ENCODE measurements around the gene TMCC1.
"Not testable (repeated sequence)": the region's sequence is repeated elsewhere in the genome, so short reads cannot be mapped to it uniquely, and the experiment has no call there.

The TMCC1 gene

DNA sequence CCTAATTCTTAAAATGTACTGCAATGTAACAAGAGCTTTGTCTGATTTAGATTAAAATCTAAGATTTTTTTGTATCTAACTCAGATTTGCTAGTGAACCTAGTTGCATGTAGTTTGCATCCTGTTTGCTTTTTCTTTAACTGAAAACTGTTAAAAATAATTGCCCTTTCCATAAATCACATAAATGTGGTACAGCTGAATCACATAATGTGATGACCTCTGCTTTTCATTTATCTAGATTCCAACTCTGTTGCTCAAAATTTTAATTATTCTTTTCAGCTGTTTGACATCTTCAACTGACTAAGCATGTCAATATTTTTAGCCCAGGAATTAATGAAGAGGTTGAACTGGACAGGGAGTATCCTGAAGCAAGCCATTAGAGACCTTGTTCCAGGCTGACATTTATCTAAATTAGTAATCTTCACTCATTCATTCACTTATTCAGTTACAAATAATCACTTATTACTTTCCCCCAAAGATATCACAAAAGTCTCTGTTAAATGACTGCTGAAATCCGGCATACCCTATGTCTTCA, 185.1 kb downstream of the TMCC1 start:
- no peak for DNase-seq (ENCODE audit: low spot score in 2 of 2)
- Mint-ChIP-seq H3K4me1 (peaks cover 5% of the 10 kb centered on the region), H3K9me3 (no peaks in the 10 kb centered on the region), H3K36me3 (no peaks in the 10 kb centered on the region), H3K27ac (no peak overlapping the region), H3K4me3 (no peak overlapping the region)
- ATAC-seq = no peak

DNA sequence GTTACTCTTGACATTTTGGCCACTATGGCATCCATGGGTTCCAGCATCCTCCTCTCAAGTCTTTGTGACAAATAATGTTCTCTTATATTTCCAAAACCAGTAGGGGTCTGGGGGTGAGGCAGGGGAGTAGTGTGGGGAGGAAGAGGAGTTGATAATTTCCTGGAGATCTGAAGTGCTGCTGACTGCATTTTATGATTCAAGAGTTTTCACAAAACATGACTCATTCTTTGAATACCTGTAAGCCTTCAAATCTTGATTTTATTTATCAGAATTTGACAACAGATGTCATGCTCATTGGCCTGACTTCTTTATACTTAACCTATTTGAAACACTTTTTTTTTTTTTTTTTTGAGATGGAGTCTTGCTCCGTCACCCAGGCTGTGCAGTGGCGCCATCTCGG, 188.2 kb downstream of the TMCC1 start:
- ATAC-seq (no peak), DNase-seq (ENCODE audit: low spot score in 2 of 2) (no peak)
- peak overlapping the region; percentile 43 for H3K27ac Mint-ChIP-seq
- peaks cover 5% of the 10 kb centered on the region for H3K4me1 Mint-ChIP-seq
- H3K4me3 Mint-ChIP-seq = no peak overlapping the region
- H3K9me3 Mint-ChIP-seq = no peaks in the 10 kb centered on the region
- no peaks in the 10 kb centered on the region for H3K36me3 Mint-ChIP-seq

DNA sequence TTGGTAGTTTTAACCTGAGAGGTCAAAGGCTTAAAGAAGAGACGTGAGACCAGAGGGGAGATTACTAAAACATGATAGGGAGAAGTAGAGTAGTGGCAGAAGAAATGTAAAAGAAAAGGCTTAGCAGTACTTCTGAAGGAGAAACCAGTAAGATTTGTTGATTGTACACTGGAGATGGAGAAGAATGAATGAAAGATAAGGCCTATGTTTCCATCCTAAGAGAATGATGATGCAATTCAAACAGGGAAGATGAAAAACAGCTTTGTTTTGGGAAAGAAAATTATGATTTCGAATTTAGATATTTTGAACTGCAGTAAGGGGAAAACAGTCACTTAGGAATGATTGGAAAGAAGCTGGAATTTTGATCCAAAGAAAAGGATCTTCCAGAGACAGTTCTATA, 189.6 kb downstream of the TMCC1 start:
- H3K36me3 Mint-ChIP-seq = no peaks in the 10 kb centered on the region
- no peak overlapping the region for H3K4me3 Mint-ChIP-seq
- ATAC-seq (no peak), DNase-seq (ENCODE audit: low spot score in 2 of 2) (no peak)
- peaks cover 5% of the 10 kb centered on the region for H3K4me1 Mint-ChIP-seq
- H3K27ac Mint-ChIP-seq = no peak overlapping the region
- H3K9me3 Mint-ChIP-seq = no peaks in the 10 kb centered on the region

DNA sequence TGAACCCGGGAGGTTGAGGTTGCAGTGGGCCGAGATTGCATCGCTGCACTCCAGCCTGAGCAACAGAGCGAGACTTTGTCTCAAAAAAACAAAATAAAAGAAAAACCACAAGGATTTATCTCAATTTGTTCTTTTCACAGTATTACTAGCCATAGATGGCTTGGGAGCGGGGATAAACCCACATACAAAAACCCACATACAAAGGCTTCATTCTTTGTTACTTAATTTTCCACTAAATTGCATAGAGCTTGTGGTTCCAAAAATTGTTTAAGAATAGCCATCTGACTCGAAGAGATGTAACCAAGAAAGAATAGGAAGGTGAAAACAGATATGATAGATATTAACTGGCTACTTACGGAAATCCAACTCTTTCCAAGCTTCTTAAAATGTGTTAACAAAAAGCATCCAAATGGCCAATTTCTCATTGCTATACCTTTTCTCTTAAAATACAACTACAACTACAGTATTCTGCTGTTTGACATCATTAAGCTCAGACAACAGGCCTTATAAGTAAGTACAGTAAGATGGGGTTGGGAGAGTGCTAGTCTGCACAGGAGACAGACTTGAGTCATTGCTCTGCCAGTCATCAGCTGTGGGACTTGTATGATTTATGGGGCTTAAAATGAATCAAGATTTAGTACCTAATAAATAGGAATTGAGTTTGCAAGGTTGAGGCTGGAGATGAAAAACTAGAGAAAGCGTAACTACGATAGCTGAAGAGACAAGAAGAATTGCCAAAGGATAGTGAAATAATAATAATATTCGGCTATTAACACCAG, 190.4 kb downstream of the TMCC1 start:
- H3K27ac Mint-ChIP-seq = no peak overlapping the region
- H3K9me3 Mint-ChIP-seq = no peaks in the 10 kb centered on the region
- H3K36me3 Mint-ChIP-seq = no peaks in the 10 kb centered on the region
- H3K4me3 Mint-ChIP-seq = no peak overlapping the region
- ATAC-seq (no peak), DNase-seq (ENCODE audit: low spot score in 2 of 2) (no peak)
- H3K4me1 Mint-ChIP-seq = peaks cover 5% of the 10 kb centered on the region

DNA sequence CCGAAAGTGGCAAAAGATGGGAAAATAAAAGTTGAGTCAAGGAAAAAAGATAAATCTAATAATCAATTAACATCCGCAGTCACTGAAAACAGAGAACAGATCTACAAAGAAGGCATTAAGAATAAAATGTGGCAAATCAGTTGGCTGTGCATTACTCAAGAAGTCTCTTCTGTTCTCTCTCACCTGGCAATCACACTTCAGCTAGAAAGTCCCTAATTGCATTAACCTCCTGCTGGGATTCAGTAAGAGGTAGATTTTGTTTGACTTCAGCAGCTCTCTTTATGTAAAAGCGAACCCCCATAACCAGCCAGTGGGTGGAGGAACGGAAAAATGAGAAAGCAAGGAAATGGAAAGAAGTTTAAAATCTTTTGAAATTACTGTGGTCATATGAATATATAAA, 192.3 kb downstream of the TMCC1 start:
- H3K4me1 Mint-ChIP-seq = peaks cover 5% of the 10 kb centered on the region
- no peaks in the 10 kb centered on the region for H3K36me3 Mint-ChIP-seq
- H3K27ac Mint-ChIP-seq = no peak overlapping the region
- DNase-seq (ENCODE audit: low spot score in 2 of 2) (no peak), ATAC-seq (no peak)
- H3K4me3 Mint-ChIP-seq = no peak overlapping the region
- peaks cover 2% of the 10 kb centered on the region for H3K9me3 Mint-ChIP-seq

DNA sequence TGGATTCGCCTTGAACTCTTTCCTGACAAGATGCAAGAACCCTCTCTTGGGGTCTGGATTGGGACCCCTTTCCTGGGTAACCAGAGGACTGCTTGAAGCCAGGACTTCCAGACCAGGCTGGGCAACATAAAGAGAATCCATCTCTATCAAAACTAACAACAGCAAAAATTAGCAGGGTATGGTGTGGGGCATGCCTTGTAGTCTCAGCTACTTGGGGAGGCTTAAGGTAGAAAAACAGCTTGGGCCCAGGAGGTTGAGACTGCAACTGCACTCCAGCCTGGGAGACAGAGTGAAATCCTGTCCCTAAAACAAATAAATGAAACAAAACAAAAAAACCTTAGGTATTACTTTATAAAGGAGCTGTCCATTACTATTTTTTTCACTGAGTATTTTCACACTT, 193.9 kb downstream of the TMCC1 start:
- H3K9me3 Mint-ChIP-seq = peaks cover 2% of the 10 kb centered on the region
- no peak for DNase-seq (ENCODE audit: low spot score in 2 of 2)
- no peak overlapping the region for H3K27ac Mint-ChIP-seq
- no peaks in the 10 kb centered on the region for H3K4me1 Mint-ChIP-seq
- ATAC-seq = no peak
- H3K36me3 Mint-ChIP-seq = no peaks in the 10 kb centered on the region
- no peak overlapping the region for H3K4me3 Mint-ChIP-seq

DNA sequence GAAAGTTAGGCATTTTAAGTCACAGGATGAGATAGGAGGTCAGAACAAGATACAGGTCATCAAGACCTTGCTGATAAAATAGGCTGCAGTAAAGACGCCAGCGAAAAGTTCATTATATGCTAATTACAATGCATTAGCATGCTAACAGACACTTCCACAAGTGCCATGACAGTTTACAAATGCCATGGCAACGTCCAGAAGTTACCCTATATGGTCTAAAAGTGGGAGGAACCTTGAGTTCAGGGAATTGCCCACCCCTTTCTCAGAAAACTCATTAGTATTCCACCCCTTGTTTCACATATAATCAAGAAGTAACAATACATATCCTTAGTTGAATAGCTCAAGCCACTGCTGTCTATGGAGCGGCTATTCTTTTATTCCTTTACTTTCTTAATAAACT, 194.3 kb downstream of the TMCC1 start:
- no peak for ATAC-seq
- H3K9me3 Mint-ChIP-seq = peaks cover 2% of the 10 kb centered on the region
- H3K36me3 Mint-ChIP-seq = no peaks in the 10 kb centered on the region
- no peak overlapping the region for H3K27ac Mint-ChIP-seq
- DNase-seq (ENCODE audit: low spot score in 2 of 2) = no peak
- no peak overlapping the region for H3K4me3 Mint-ChIP-seq
- H3K4me1 Mint-ChIP-seq = no peaks in the 10 kb centered on the region

DNA sequence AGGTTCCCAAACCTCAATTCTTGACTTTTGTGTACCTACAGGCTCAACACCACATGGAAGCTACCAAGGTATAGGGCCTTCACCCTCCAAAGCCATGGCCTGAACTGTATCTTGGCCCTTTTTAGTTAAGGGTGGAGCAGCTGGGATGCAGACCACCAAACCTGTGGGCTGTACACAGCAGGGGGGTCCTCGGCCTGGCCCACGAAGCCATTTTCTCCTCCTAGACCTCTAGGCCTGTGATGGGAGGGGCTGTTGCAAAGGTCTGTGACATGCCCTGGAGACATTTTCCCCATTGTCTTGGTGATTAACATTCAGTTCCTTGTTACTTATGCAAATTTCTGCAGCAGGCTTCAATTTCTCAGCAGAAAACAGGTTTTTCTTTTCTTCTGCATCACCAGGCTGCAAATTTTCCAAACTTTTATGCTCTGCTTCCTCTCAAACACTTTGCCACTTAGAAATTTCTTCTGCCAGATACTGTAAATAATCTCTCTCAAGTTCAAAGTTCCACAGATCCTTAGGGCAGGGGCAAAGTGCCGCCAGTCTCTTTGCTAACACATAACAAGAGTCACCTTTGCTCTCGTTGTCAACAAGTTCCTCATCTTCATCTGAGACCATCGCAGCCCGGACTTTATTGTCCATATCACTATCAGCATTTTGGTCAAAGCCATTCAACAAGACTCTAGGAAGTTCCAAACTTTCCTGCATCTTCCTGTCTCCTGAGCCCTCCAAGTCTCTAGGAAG, 196.1 kb downstream of the TMCC1 start:
- H3K9me3 Mint-ChIP-seq = peaks cover 2% of the 10 kb centered on the region
- H3K27ac Mint-ChIP-seq = no peak overlapping the region
- no peaks in the 10 kb centered on the region for H3K4me1 Mint-ChIP-seq
- ATAC-seq (no peak), DNase-seq (ENCODE audit: low spot score in 2 of 2) (no peak)
- no peaks in the 10 kb centered on the region for H3K36me3 Mint-ChIP-seq
- H3K4me3 Mint-ChIP-seq = no peak overlapping the region

DNA sequence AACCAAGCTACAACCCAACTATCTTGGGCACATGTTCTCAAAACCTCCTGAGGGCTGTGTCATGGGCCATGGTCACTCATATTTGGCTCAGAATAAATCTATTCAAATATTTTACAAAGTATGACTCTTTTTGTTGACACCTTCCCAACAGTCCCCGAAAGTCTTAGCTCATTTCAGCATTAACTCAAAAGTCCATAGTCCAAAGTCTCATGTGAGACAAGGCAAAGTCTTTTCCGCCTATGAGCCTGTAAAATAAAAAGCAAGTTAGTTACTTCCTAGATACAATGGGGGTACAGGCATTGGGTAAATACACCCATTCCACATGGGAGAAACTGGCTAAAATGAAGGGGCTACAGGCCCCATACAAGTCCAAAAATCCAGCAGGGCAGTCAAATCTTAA, 197.1 kb downstream of the TMCC1 start:
- not testable (repeated sequence) for ATAC-seq; H3K4me1 Mint-ChIP-seq; H3K9me3 Mint-ChIP-seq; H3K4me3 Mint-ChIP-seq; DNase-seq (ENCODE audit: low spot score in 2 of 2); H3K27ac Mint-ChIP-seq; H3K36me3 Mint-ChIP-seq

DNA sequence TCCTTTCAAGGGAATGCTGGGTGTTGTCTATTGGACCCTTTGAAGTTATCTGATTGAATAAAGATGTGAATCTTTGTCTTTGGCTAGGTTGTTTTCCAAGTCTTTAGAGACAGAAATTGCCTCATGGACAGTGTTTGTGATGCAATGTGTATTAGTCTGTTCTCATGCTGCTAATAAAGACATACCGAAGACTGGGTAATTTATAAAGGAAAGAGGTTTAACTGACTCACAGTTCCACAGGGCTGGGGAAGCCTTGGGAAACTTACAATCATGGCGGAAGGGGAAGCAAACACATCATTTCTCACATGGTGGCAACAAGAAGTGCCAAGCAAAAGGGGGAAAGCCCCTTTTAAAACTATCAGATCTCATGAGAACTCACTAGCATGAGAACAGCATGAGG, 198.3 kb downstream of the TMCC1 start:
- no peak for ATAC-seq
- no peak for DNase-seq (ENCODE audit: low spot score in 2 of 2)
- Mint-ChIP-seq H3K36me3 (no peaks in the 10 kb centered on the region), H3K4me1 (no peaks in the 10 kb centered on the region), H3K4me3 (no peak overlapping the region), H3K9me3 (peaks cover 2% of the 10 kb centered on the region), H3K27ac (no peak overlapping the region)

DNA sequence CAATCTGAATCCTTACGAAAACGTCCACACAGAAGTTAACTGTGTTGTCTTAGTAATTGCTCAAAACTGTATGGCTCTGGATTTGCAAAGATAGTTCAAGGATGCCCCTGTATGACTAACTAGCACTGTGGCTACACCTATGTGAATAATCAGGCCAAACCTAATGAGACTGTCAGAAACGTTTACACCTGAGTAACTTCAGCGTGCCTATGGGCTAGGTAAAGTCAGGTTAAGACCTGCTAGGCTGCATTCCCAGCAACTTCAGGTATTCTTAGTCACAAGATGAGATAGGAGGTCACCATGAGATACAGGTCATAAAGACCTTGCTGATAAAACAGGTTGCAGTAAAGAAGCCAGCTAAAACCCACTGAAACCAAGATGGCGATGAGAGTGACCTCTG, 199.3 kb downstream of the TMCC1 start:
- ATAC-seq (no peak), DNase-seq (ENCODE audit: low spot score in 2 of 2) (no peak)
- H3K4me1 Mint-ChIP-seq = no peaks in the 10 kb centered on the region
- no peak overlapping the region for H3K27ac Mint-ChIP-seq
- H3K4me3 Mint-ChIP-seq = no peak overlapping the region
- no peaks in the 10 kb centered on the region for H3K36me3 Mint-ChIP-seq
- H3K9me3 Mint-ChIP-seq = peaks cover 2% of the 10 kb centered on the region

DNA sequence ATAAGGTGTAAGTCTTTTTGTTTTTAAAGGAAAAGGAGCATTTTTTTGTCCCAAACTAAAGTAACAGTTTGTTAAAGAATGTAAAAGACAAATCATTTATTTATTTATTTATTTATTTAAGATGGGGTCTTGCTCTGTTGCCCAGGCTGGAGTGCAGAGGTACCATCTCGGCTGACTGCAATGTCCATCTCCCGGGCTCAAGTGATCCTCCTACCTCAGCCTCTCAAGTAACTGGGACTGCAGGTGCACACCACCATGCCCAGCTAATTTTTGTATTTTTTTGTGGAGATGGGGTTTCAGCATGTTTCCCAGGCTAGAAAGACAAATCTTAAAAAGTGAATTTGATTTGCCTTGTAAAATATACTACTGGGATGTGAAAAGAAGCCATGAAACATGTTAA, 200.8 kb downstream of the TMCC1 start:
- no peaks in the 10 kb centered on the region for H3K36me3 Mint-ChIP-seq
- no peak overlapping the region for H3K4me3 Mint-ChIP-seq
- DNase-seq (ENCODE audit: low spot score in 2 of 2) (no peak), ATAC-seq (no peak)
- peaks cover 2% of the 10 kb centered on the region for H3K9me3 Mint-ChIP-seq
- H3K27ac Mint-ChIP-seq = no peak overlapping the region
- H3K4me1 Mint-ChIP-seq = no peaks in the 10 kb centered on the region

DNA sequence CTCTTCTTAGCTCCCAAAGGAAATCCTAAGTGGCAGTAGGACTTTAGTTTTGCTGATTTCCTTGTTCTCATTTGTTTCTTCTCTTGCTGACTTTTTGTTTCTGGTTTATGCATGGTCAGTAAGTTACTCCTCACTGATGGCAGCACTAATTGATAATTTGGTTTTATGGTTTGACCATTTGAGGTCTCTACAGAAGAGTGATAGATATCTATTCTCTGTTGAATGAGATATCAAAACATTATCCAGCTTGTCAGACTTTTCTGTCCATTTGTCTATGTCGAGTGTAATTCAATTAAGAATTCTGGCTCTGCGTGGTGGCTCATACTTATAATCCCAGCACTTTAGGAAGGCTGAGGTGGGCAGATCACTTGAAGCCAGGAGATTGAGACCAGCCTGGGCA, 202.5 kb downstream of the TMCC1 start:
- H3K36me3 Mint-ChIP-seq = no peaks in the 10 kb centered on the region
- H3K27ac Mint-ChIP-seq = no peak overlapping the region
- no peaks in the 10 kb centered on the region for H3K9me3 Mint-ChIP-seq
- ATAC-seq = no peak
- H3K4me3 Mint-ChIP-seq = no peak overlapping the region
- DNase-seq (ENCODE audit: low spot score in 2 of 2) = no peak
- H3K4me1 Mint-ChIP-seq = no peaks in the 10 kb centered on the region

DNA sequence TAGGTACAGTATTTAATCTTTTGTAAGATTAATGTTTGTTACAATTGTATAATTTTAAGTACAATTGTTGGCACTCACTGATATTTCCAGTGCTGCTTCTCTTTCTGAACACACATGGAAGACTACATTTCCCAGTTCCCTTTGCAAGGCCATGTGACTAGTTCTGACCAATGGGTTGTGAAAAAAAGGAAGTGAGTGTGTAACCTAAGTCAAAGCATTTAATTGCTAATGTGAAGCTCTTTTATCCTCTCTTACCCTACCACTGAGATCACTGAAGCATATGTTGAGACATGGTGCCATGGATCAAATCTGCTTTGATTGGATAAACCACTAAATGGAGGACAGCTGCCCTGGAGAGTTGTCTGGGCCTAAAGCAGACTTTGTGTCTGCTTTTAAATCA, 203.1 kb downstream of the TMCC1 start:
- Mint-ChIP-seq H3K27ac (no peak overlapping the region), H3K9me3 (no peaks in the 10 kb centered on the region), H3K4me3 (no peak overlapping the region), H3K4me1 (no peaks in the 10 kb centered on the region), H3K36me3 (no peaks in the 10 kb centered on the region)
- ATAC-seq (peak; percentile 83), DNase-seq (ENCODE audit: low spot score in 2 of 2) (peak in 1 of 2 donors; percentile 51)

DNA sequence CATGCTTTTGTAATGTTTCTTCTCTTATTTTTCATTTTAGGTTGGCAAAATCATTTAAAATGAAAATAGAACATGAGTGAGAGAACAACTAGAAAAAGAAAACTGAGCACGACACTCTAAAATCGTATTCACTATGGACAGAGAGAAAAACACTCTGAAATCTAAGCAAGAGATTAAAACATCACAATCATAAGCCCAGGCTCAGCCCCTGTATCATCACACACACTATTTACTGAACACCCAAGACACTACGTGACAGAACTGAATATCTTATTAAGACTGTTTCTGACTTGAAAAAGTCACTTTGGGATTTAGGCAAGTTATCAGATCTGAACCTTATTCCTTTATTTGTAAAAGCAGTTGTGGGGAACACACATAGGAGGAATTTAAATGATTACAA, 204.5 kb downstream of the TMCC1 start:
- Mint-ChIP-seq H3K36me3 (no peaks in the 10 kb centered on the region), H3K4me1 (no peaks in the 10 kb centered on the region), H3K9me3 (no peaks in the 10 kb centered on the region), H3K4me3 (no peak overlapping the region), H3K27ac (no peak overlapping the region)
- no peak for ATAC-seq
- no peak for DNase-seq (ENCODE audit: low spot score in 2 of 2)

DNA sequence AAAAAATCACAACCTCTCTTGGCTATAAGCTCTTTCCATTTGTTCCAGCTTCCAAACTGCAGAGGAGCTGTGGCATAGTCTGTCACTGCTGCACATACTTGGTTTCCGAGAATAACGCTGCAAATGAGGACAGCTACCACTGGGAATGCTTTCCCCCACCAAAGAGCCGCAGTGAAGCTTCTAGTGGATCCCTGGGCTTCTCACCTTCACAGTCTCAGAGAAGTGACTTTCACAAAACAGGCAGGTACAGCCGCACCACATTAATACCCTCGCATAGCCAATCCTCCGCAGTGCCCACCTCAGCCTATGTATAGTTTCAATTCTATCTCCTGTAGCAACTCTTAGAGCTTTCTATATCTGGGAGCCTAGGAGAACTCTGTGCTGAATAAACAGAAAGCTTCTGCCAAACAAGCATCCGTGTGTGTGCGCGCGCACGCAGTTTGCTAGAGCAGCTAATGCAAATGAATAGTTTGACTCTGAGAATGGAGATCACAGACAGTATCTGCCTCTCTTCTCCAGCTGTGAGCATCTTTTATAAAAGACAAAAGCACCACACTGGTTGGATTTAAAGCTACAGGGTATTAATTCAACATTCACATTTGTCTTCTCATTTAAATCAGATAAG, 205.1 kb downstream of the TMCC1 start:
- ATAC-seq = no peak
- no peak for DNase-seq (ENCODE audit: low spot score in 2 of 2)
- H3K27ac Mint-ChIP-seq = no peak overlapping the region
- no peaks in the 10 kb centered on the region for H3K36me3 Mint-ChIP-seq
- no peaks in the 10 kb centered on the region for H3K9me3 Mint-ChIP-seq
- H3K4me3 Mint-ChIP-seq = no peak overlapping the region
- no peaks in the 10 kb centered on the region for H3K4me1 Mint-ChIP-seq

All from stimulated activated effector memory CD8-positive, alpha-beta T cell treated with anti-CD3 and anti-CD28 coated beads, Interleukin-12 subunit alpha, Interleukin-12 subunit beta, amount 100 ng/mL, for 72 hours (primary cell).